CD4-positive, alpha-beta T cell (primary cell): Measurements from ENCODE around the gene C5orf46. TPM values are rescaled to one million over a fixed set of nuclear protein-coding genes. Genes with fewer than 3 reads are reported as not detected.

Source experiments
- ATAC-seq: fragments of 200-7000 bp; cut with Tn5 transposase; one replicate; pipeline ENCODE4 v1.10.0; 2022; ENCODE audit warnings: mild to moderate bottlenecking; ENCODE audit not compliant: poor library complexity
- CTCF ChIA-PET: fragments of 350-600 bp; sonication (Branson Sonifier 250); formaldehyde crosslinking; loops from one replicate; lab custom pipeline; 2021; ENCODE audit warnings: antibody characterized with exemption, inconsistent platforms; lab: Charles Lee
- POLR2A ChIA-PET: fragments of 350-600 bp; sonication (Branson Sonifier 250); formaldehyde crosslinking; loops from one replicate; lab custom pipeline; 2021; ENCODE audit warnings: antibody characterized with exemption, inconsistent platforms; lab: Charles Lee
- DNase-seq, 14 experiments: peaks; one replicate each; pipeline ENCODE4 v3.0.0-alpha.2; 2013 to 2020; ENCODE audit warnings: mixed read lengths in 2 of 14
- H3K27ac ChIP-seq, 2 donors: one replicate each; pipeline versions ENCODE4 v1.5.1 to v1.7.0; 2013; ENCODE audit warnings: low read length in 2 of 2, low read depth in 1 of 2, mild to moderate bottlenecking in 1 of 2
- H3K27me3 ChIP-seq, 2 experiments: 1 replicate in 1 of 2; 2 replicates in 1 of 2; pipeline versions ENCODE4 v1.6.1 to v1.7.0; 2013; ENCODE audit warnings: low read length in 2 of 2, control low read depth in 1 of 2, mild to moderate bottlenecking in 1 of 2, moderate library complexity in 1 of 2; ENCODE audit not compliant: insufficient read depth in 2 of 2, control insufficient read depth in 1 of 2
- H3K36me3 ChIP-seq: one replicate; pipeline ENCODE4 v1.6.1; 2013; ENCODE audit warnings: low read length, control low read depth; ENCODE audit not compliant: insufficient read depth
- H3K4me1 ChIP-seq: one replicate; pipeline ENCODE4 v1.6.1; 2013; ENCODE audit warnings: low read length, control low read depth; ENCODE audit not compliant: insufficient read depth
- H3K4me3 ChIP-seq: one replicate; pipeline ENCODE4 v1.5.1; 2013; ENCODE audit warnings: mild to moderate bottlenecking, low read length, moderate library complexity
- H3K9me3 ChIP-seq, 2 experiments: 1 replicate in 1 of 2; 2 replicates in 1 of 2; pipeline versions ENCODE4 v1.6.1 to v1.7.0; 2013; ENCODE audit warnings: low read length in 2 of 2, mild to moderate bottlenecking in 2 of 2, control low read depth in 1 of 2, moderate library complexity in 1 of 2; ENCODE audit not compliant: control insufficient read depth in 1 of 2, insufficient read depth in 1 of 2
- H3K27ac Mint-ChIP-seq: one replicate; pipeline ENCODE4 v1.8.0; 2020; ENCODE audit warnings: mixed read lengths
- H3K27me3 Mint-ChIP-seq: one replicate; pipeline ENCODE4 v1.8.0; 2021; ENCODE audit warnings: mixed read lengths
- H3K36me3 Mint-ChIP-seq: one replicate; pipeline ENCODE4 v1.8.0; 2021; ENCODE audit warnings: low read depth, mixed read lengths
- H3K4me1 Mint-ChIP-seq: one replicate; pipeline ENCODE4 v1.8.0; 2021; ENCODE audit warnings: low read depth, mixed read lengths
- H3K4me3 Mint-ChIP-seq: one replicate; pipeline ENCODE4 v1.8.0; 2020; ENCODE audit warnings: mild to moderate bottlenecking, mixed read lengths
- H3K9me3 Mint-ChIP-seq: one replicate; pipeline ENCODE4 v1.8.0; 2020; ENCODE audit warnings: mixed read lengths
- CTCF ChIP-seq: fragments of 200-600 bp; IDR thresholded peaks from one replicate; pipeline ENCODE4 v1.8.0; 2022; ENCODE audit warnings: antibody characterized with exemption, mild to moderate bottlenecking
- intact Hi-C, 2 experiments: fragments of 100-400 bp; cut with DNase I in 1 of 2; cut with micrococcal nuclease in 1 of 2; formaldehyde crosslinking; loops; one replicate each; pipeline versions ENCODE4 v1.15.1 to v1.9.0; 2023 to 2025; cut with DNase I, micrococcal nuclease
- total RNA-seq, 174 experiments: library from RNA in 2 of 174; stranded (reverse) in 2 of 174; gene quantifications; one replicate each; pipeline ENCODE4 v1.2.3 and lab custom pipeline; 2021 to 2026

Gene C5orf46
- total RNA-seq, 2 experiments from 2014 or later, result not detected

GRCh38 chr5:147920420-147921030 lies 14.2 kb upstream of the C5orf46 start:
- POLR2A ChIA-PET, result no interaction called here
- no peak overlapping the region for H3K4me3 ChIP-seq
- H3K4me3 Mint-ChIP-seq, result no peak overlapping the region
- H3K9me3 Mint-ChIP-seq, result peaks cover 2% of the 10 kb centered on the region
- no peaks in the 10 kb centered on the region for H3K4me1 ChIP-seq
- peaks cover 6% of the 10 kb centered on the region for H3K27me3 Mint-ChIP-seq
- DNase-seq (no peak), ATAC-seq (no peak)
- intact Hi-C loops, result no loop called here
- CTCF ChIA-PET, result no interaction called here
- no peaks in the 10 kb centered on the region for H3K36me3 Mint-ChIP-seq
- no peak overlapping the region for H3K27ac ChIP-seq
- H3K9me3 ChIP-seq, result no peaks in the 10 kb centered on the region
- no peaks in the 10 kb centered on the region for H3K27me3 ChIP-seq
- no peaks in the 10 kb centered on the region for H3K36me3 ChIP-seq
- H3K27ac Mint-ChIP-seq, result no peak overlapping the region
- H3K4me1 Mint-ChIP-seq, result no peaks in the 10 kb centered on the region
- no peak for TF ChIP-seq CTCF

GRCh38 chr5:147918899-147919298 lies 12.6 kb upstream of the C5orf46 start:
- no peak for DNase-seq
- Mint-ChIP-seq H3K9me3 (peaks cover 2% of the 10 kb centered on the region), H3K27me3 (peaks cover 6% of the 10 kb centered on the region), H3K27ac (no peak overlapping the region), H3K4me1 (no peaks in the 10 kb centered on the region), H3K4me3 (no peak overlapping the region), H3K36me3 (no peaks in the 10 kb centered on the region)
- Histone ChIP-seq H3K4me3 (no peak overlapping the region), H3K36me3 (no peaks in the 10 kb centered on the region), H3K27me3 (no peaks in the 10 kb centered on the region), H3K27ac (no peak overlapping the region), H3K4me1 (no peaks in the 10 kb centered on the region), H3K9me3 (peaks cover 0 to 4% of the 10 kb centered on the region in 2 experiments)
- no peak for ATAC-seq
- ChIA-PET CTCF (no interaction called here), POLR2A (no interaction called here)
- TF ChIP-seq CTCF, result no peak
- intact Hi-C loops, result no loop called here

GRCh38 chr5:147918101-147918685 lies 11.9 kb upstream of the C5orf46 start:
- Histone ChIP-seq H3K4me3 (no peak overlapping the region), H3K36me3 (no peaks in the 10 kb centered on the region), H3K9me3 (peaks cover 0 to 4% of the 10 kb centered on the region in 2 experiments), H3K4me1 (no peaks in the 10 kb centered on the region), H3K27ac (no peak overlapping the region), H3K27me3 (no peaks in the 10 kb centered on the region)
- H3K4me3 Mint-ChIP-seq, result no peak overlapping the region
- H3K4me1 Mint-ChIP-seq, result no peaks in the 10 kb centered on the region
- H3K27me3 Mint-ChIP-seq, result peaks cover 10% of the 10 kb centered on the region
- ATAC-seq (no peak), DNase-seq (no peak)
- no peak overlapping the region for H3K27ac Mint-ChIP-seq
- H3K36me3 Mint-ChIP-seq, result no peaks in the 10 kb centered on the region
- no peak for TF ChIP-seq CTCF
- intact Hi-C loops, result no loop called here
- H3K9me3 Mint-ChIP-seq, result peaks cover 2% of the 10 kb centered on the region
- CTCF ChIA-PET, result no interaction called here
- POLR2A ChIA-PET, result no interaction called here
